Measurements from ENCODE around the gene ABCC1.

The ABCC1 gene

GRCh38 chr16:16107839-16108238 lies 158.4 kb downstream of the ABCC1 start:
- DNase-seq (ENCODE audit: low read depth) = no peak
- TF ChIP-seq CTCF (conservative IDR thresholded peaks at IDR 0.05; ENCODE audit: low read length) = no peak
- H3K4me3 ChIP-seq (ENCODE audit: low read length) = no peak overlapping the region

GRCh38 chr16:16108759-16109158 lies 159.3 kb downstream of the ABCC1 start:
- TF ChIP-seq CTCF (conservative IDR thresholded peaks at IDR 0.05; ENCODE audit: low read length) = no peak
- no peak overlapping the region for H3K4me3 ChIP-seq (ENCODE audit: low read length)
- DNase-seq (ENCODE audit: low read depth) = no peak

GRCh38 chr16:16109453-16110110 lies 160.2 kb downstream of the ABCC1 start:
- H3K4me3 ChIP-seq (ENCODE audit: low read length) = no peak overlapping the region
- DNase-seq (ENCODE audit: low read depth) = no peak
- TF ChIP-seq CTCF (conservative IDR thresholded peaks at IDR 0.05; ENCODE audit: low read length) = no peak

GRCh38 chr16:16110111-16110490 lies 160.7 kb downstream of the ABCC1 start:
- no peak for DNase-seq (ENCODE audit: low read depth)
- TF ChIP-seq CTCF (conservative IDR thresholded peaks at IDR 0.05; ENCODE audit: low read length) = no peak
- no peak overlapping the region for H3K4me3 ChIP-seq (ENCODE audit: low read length)

- TF ChIP-seq CTCF (conservative IDR thresholded peaks at IDR 0.05; ENCODE audit: low read length) = no peak
- no peak overlapping the region for H3K4me3 ChIP-seq (ENCODE audit: low read length)
Observed at GRCh38 chr16:16111639-16112038, 162.2 kb downstream of the ABCC1 start.

GRCh38 chr16:16112450-16113053 lies 163.1 kb downstream of the ABCC1 start:
- no peak for DNase-seq (ENCODE audit: low read depth)
- TF ChIP-seq CTCF (conservative IDR thresholded peaks at IDR 0.05; ENCODE audit: low read length) = no peak
- no peak overlapping the region for H3K4me3 ChIP-seq (ENCODE audit: low read length)

More at GRCh38 chr16:16111639-16112038, 162.2 kb downstream of the ABCC1 start:
- no peak for DNase-seq (ENCODE audit: low read depth)

GRCh38 chr16:16113076-16113475 lies 163.7 kb downstream of the ABCC1 start:
- H3K4me3 ChIP-seq (ENCODE audit: low read length) = no peak overlapping the region
- no peak for DNase-seq (ENCODE audit: low read depth)
- no peak for TF ChIP-seq CTCF (conservative IDR thresholded peaks at IDR 0.05; ENCODE audit: low read length)

All from AG10803 (cell line).